ENCODE results near the gene PFN1. TPM values are rescaled to one million over a fixed set of nuclear protein-coding genes. Genes with fewer than 3 reads are reported as not detected.

Gene PFN1
- total and polyA plus RNA-seq, 2 of the 8 experiments (the other 6 are each of a cell fraction or from before 2014, with no cell fraction given), result 1,355 to 1,949 TPM

- no peak overlapping the region for H2BK12ac ChIP-seq (ENCODE audit: low read depth, low read length)
- no peak overlapping the region for H2BK120ac ChIP-seq (replicated peaks; ENCODE audit: low read depth, low read length)
- no peak overlapping the region for H3K56ac ChIP-seq (replicated peaks; ENCODE audit: insufficient read length, low read depth, low read length)
- ChIA-PET CTCF (ENCODE audit: partially characterized antibody) (interaction anchor here (1.2 to 5.5 kb wide), 2 partner anchors 12 to 59 kb away, joined by 6 to 33 read pairs; no protein-coding TSS in a partner anchor), POLR2A (ENCODE audit: partially characterized antibody) (interaction anchor here (0.6 to 3.5 kb wide), 9 partner anchors 8 to 184 kb away, joined by 3 to 23 read pairs (median 4); partner anchors contain the start of genes GP1BA, PFN1 and RNF167)
- no peak overlapping the region for H2AK5ac ChIP-seq (ENCODE audit: low read depth, low read length)
- no peaks in the 10 kb centered on the region for H3K36me3 ChIP-seq (ENCODE audit: control insufficient read depth in 2 of 4, insufficient read depth in 4 of 4, low read length in 3 of 4)
- no peaks in the 10 kb centered on the region for H3K79me2 ChIP-seq (ENCODE audit: control insufficient read depth in 1 of 2, insufficient read depth in 2 of 2, low read length in 2 of 2)
- H3K14ac ChIP-seq (ENCODE audit: insufficient read length), result no peak overlapping the region
- no peaks in the 10 kb centered on the region for H3K23me2 ChIP-seq (ENCODE audit: low read depth, low read length)
- H3K4me1 ChIP-seq (replicated peaks in 1 of 4; ENCODE audit: control insufficient read depth in 3 of 4, insufficient read depth in 4 of 4, low read length in 3 of 4), result peaks cover 0 to 5% (median 1%) of the 10 kb centered on the region in 4 experiments; a peak in 2 of 7 replicates
- no peaks in the 10 kb centered on the region for H4K20me1 ChIP-seq (replicated peaks in 1 of 2; ENCODE audit: control insufficient read depth in 1 of 2, insufficient read depth in 2 of 2, low read length in 2 of 2)
- no peak overlapping the region for H4K8ac ChIP-seq (ENCODE audit: extremely low read depth, insufficient read depth, low read length)
- no peak overlapping the region for H3K4ac ChIP-seq (replicated peaks; ENCODE audit: insufficient read length, low read depth, low read length)
- H4K5ac ChIP-seq (ENCODE audit: insufficient read length, low read depth, low read length), result no peak overlapping the region
- H3K79me1 ChIP-seq (ENCODE audit: low read depth, low read length), result no peaks in the 10 kb centered on the region
- DNase-seq (ENCODE audit: low read depth in 1 of 2, low spot score in 2 of 2), result no peak
- FAIRE-seq, result no peak
- 94% methylated on average over 4 of the region's 4 CpGs; no CpG with 5 or more reads in 1 of the 2 experiments for WGBS, 2 experiments (ENCODE audit: extremely low coverage in 1 of 2, insufficient coverage in 1 of 2, insufficient read length in 1 of 2, insufficient replicate concordance in 2 of 2, low coverage in 1 of 2, low lambda C conversion rate in 2 of 2, missing lambda C conversion rate in 1 of 2)
- H3K18ac ChIP-seq (ENCODE audit: extremely low read depth, low read length), result no peak overlapping the region
- H2BK15ac ChIP-seq (ENCODE audit: low read length), result no peak overlapping the region
- H2BK5ac ChIP-seq (ENCODE audit: low read depth, low read length), result no peak overlapping the region
- no peak overlapping the region for H3K9ac ChIP-seq (replicated peaks in 1 of 4; ENCODE audit: extremely low read depth in 1 of 4, low read depth in 3 of 4, low read length in 3 of 4)
- no peak overlapping the region for H4K91ac ChIP-seq (replicated peaks; ENCODE audit: insufficient read length, low read length)
- H3K27ac ChIP-seq (ENCODE audit: low read depth, low read length), result no peak overlapping the region
- H2BK20ac ChIP-seq (ENCODE audit: low read length), result no peak overlapping the region
- H2AFZ ChIP-seq (ENCODE audit: low read length), result no peak overlapping the region
- H3K27me3 ChIP-seq (replicated peaks in 1 of 4; ENCODE audit: control insufficient read depth in 3 of 4, extremely low read depth in 1 of 4, insufficient read depth in 3 of 4, low read length in 3 of 4), result no peaks in the 10 kb centered on the region
- TF ChIP-seq SP2 (IDR thresholded peaks at IDR 0.05; ENCODE audit: low read length) (no peak), SIN3A (conservative IDR thresholded peaks at IDR 0.05 in 1 of 2, IDR thresholded peaks at IDR 0.05 in 1 of 2; ENCODE audit: low read depth in 1 of 2, low read length in 2 of 2) (no peak), MAX (IDR thresholded peaks at IDR 0.05) (no peak), E2F6 (IDR thresholded peaks at IDR 0.05) (no peak), SP1 (IDR thresholded peaks at IDR 0.05; ENCODE audit: low read depth, low read length) (no peak), POLR2AphosphoS5 (IDR thresholded peaks at IDR 0.05; ENCODE audit: low read depth, low read length) (no peak), KDM1A (IDR thresholded peaks at IDR 0.05; ENCODE audit: borderline replicate concordance, low read length) (no peak), TEAD4 (IDR thresholded peaks at IDR 0.05; ENCODE audit: low read depth, low read length) (no peak), ZNF274 (IDR thresholded peaks at IDR 0.05; ENCODE audit: borderline replicate concordance, extremely low read depth, low read length) (no peak), EZH2 (IDR thresholded peaks at IDR 0.05; ENCODE audit: low read depth, low read length, severe bottlenecking) (no peak), ASH2L (IDR thresholded peaks at IDR 0.05; ENCODE audit: low read length) (no peak), TAF1 (IDR thresholded peaks at IDR 0.05; ENCODE audit: low read depth, low read length) (no peak), TBP (IDR thresholded peaks at IDR 0.05; ENCODE audit: low read depth, low read length) (no peak), CEBPB (IDR thresholded peaks at IDR 0.05; ENCODE audit: low read depth, low read length) (no peak), CHD1 (IDR thresholded peaks at IDR 0.05; ENCODE audit: low read depth, low read length) (no peak)
- no peaks in the 10 kb centered on the region for H3K9me3 ChIP-seq (ENCODE audit: insufficient read depth in 2 of 2, low read depth in 1 of 2, low read length in 1 of 2)
- H3K23ac ChIP-seq (ENCODE audit: insufficient read length), result no peak overlapping the region
- H3K4me2 ChIP-seq (ENCODE audit: insufficient read depth in 1 of 2, low read depth in 2 of 2, low read length in 2 of 2), result no peak overlapping the region
- no peak overlapping the region for H3K4me3 ChIP-seq (ENCODE audit: extremely low read depth in 1 of 4, insufficient read depth in 2 of 4, low read depth in 3 of 4, low read length in 4 of 4)
These were observed 27.0 kb downstream of the PFN1 start for GRCh38 chr17:4921320-4921719.

Data from H1 (cell line).